CD14-positive monocyte (primary cell): ENCODE results near the gene ERMAP. TPM values are rescaled to one million over a fixed set of nuclear protein-coding genes. Genes with fewer than 3 reads are reported as not detected.

Source experiments
- DNase-seq, 3 donors: peaks; one replicate each; pipeline ENCODE4 v3.0.0-alpha.2; 2011 to 2022
- H2AFZ ChIP-seq: 2 replicates; pipeline ENCODE4 v1.6.0; 2012; ENCODE audit warnings: mild to moderate bottlenecking, low read depth, low read length, inconsistent platforms; ENCODE audit not compliant: insufficient read depth, poor library complexity, severe bottlenecking
- H3K27ac ChIP-seq, 2 donors: 1 replicate in 1 of 2; 2 replicates in 1 of 2; pipeline ENCODE4 v1.5.1; 2012 to 2013; ENCODE audit warnings: low read length in 2 of 2, control low read depth in 1 of 2, inconsistent platforms in 1 of 2, low read depth in 1 of 2, mild to moderate bottlenecking in 1 of 2
- H3K27me3 ChIP-seq, 2 donors: one replicate each; pipeline versions ENCODE4 v1.6.0 to v1.6.1; 2011 to 2013; ENCODE audit warnings: low read length in 2 of 2; ENCODE audit not compliant: control insufficient read depth in 2 of 2, insufficient read depth in 2 of 2
- H3K36me3 ChIP-seq, 2 donors: replicated peaks in 1 of 2; 1 replicate in 1 of 2; 2 replicates in 1 of 2; pipeline versions ENCODE4 v1.5.1 to v1.6.1; 2012 to 2013; ENCODE audit warnings: low read length in 2 of 2, control low read depth in 1 of 2, inconsistent platforms in 1 of 2, mild to moderate bottlenecking in 1 of 2; ENCODE audit not compliant: insufficient read depth in 2 of 2, control insufficient read depth in 1 of 2
- H3K4me1 ChIP-seq, 2 donors: 1 replicate in 1 of 2; 2 replicates in 1 of 2; pipeline versions ENCODE4 v1.5.1 to v1.6.1; 2012 to 2013; ENCODE audit warnings: low read length in 2 of 2, control low read depth in 1 of 2, inconsistent platforms in 1 of 2, mild to moderate bottlenecking in 1 of 2, moderate library complexity in 1 of 2; ENCODE audit not compliant: insufficient read depth in 2 of 2, control insufficient read depth in 1 of 2
- H3K4me2 ChIP-seq: replicated peaks from 2 replicates; pipeline ENCODE3; 2012; ENCODE audit warnings: low read length, moderate library complexity, mild to moderate bottlenecking; ENCODE audit not compliant: poor library complexity, severe bottlenecking; ENCODE audit errors: extremely low read depth
- H3K4me3 ChIP-seq, 3 experiments: fragments of 200-600 bp in 1 of 3; sonication (generic) in 1 of 3; replicated peaks in 1 of 3; 1 replicate in 2 of 3; 2 replicates in 1 of 3; pipeline ENCODE4 v1.5.1; 2011 to 2013; ENCODE audit warnings: low read length in 3 of 3, mild to moderate bottlenecking in 3 of 3, control low read depth in 2 of 3, low read depth in 2 of 3, inconsistent platforms in 1 of 3, moderate library complexity in 1 of 3
- H3K79me2 ChIP-seq: 2 replicates; pipeline ENCODE4 v1.6.0; 2012; ENCODE audit warnings: mild to moderate bottlenecking, control low read depth, inconsistent platforms, low read length, moderate library complexity; ENCODE audit not compliant: insufficient read depth
- H3K9ac ChIP-seq: 2 replicates; pipeline ENCODE4 v1.6.0; 2017; ENCODE audit warnings: low read length, mild to moderate bottlenecking; ENCODE audit not compliant: insufficient read depth, poor library complexity, severe bottlenecking
- H3K9me3 ChIP-seq, 2 donors: replicated peaks in 1 of 2; 1 replicate in 1 of 2; 2 replicates in 1 of 2; pipeline versions ENCODE4 v1.5.1 to v1.6.1; 2012 to 2013; ENCODE audit warnings: low read length in 2 of 2, control low read depth in 1 of 2; ENCODE audit not compliant: control insufficient read depth in 1 of 2, insufficient read depth in 1 of 2
- H4K20me1 ChIP-seq: 2 replicates; pipeline ENCODE4 v1.6.0; 2012; ENCODE audit warnings: mild to moderate bottlenecking, low read length, control low read depth, moderate library complexity; ENCODE audit not compliant: insufficient read depth
- H3K27ac Mint-ChIP-seq, 7 donors: one replicate each; pipeline ENCODE4 v1.8.0; 2020; ENCODE audit warnings: mild to moderate bottlenecking in 7 of 7, mixed read lengths in 7 of 7, moderate library complexity in 6 of 7, inconsistent platforms in 2 of 7
- H3K27me3 Mint-ChIP-seq, 3 donors: one replicate each; pipeline ENCODE4 v1.8.0; 2021 to 2022; ENCODE audit warnings: low read depth in 3 of 3, mild to moderate bottlenecking in 3 of 3, mixed read lengths in 3 of 3, moderate library complexity in 3 of 3, inconsistent platforms in 1 of 3
- H3K36me3 Mint-ChIP-seq, 2 donors: one replicate each; pipeline ENCODE4 v1.8.0; 2020; ENCODE audit warnings: mixed read lengths in 2 of 2, inconsistent platforms in 1 of 2, mild to moderate bottlenecking in 1 of 2
- H3K4me1 Mint-ChIP-seq: one replicate; pipeline ENCODE4 v1.8.0; 2020; ENCODE audit warnings: mild to moderate bottlenecking, mixed read lengths
- H3K4me3 Mint-ChIP-seq, 2 donors: one replicate each; pipeline ENCODE4 v1.8.0; 2020; ENCODE audit warnings: mild to moderate bottlenecking in 2 of 2, mixed read lengths in 2 of 2, moderate library complexity in 1 of 2
- H3K9me3 Mint-ChIP-seq, 7 donors: one replicate each; pipeline ENCODE4 v1.8.0; 2020 to 2022; ENCODE audit warnings: mixed read lengths in 7 of 7, mild to moderate bottlenecking in 6 of 7, moderate library complexity in 6 of 7, inconsistent platforms in 2 of 7
- WGBS: methylation state at CpG from one replicate; pipeline ENCODE4 v1.1.5; 2013; ENCODE audit warnings: missing lambda C conversion rate; ENCODE audit not compliant: insufficient coverage; 5-methylcytosine and 5-hydroxymethylcytosine counted together
- intact Hi-C, 2 donors: fragments of 100-400 bp; cut with micrococcal nuclease; formaldehyde crosslinking; loops; one replicate each; pipeline versions ENCODE4 v1.15.0 to v1.15.1; 2023
- polyA plus RNA-seq, 3 donors: library from polyadenylated mRNA; depleted of rRNA in 1 of 3; unstranded in 2 of 3; stranded (reverse) in 1 of 3; fragments of 300-500 nt in 2 of 3; fragments of >200 nt in 1 of 3; fragmentation: Illumina TruSeq in 2 of 3; gene quantifications; 1 replicate in 2 of 3; 2 replicates in 1 of 3; pipeline ENCODE4 v1.2.3, GENCODE V29; 2012 to 2021
- TF ChIP-seq, protein P1 (sequence below): fragments of 200-600 bp; IDR thresholded peaks from one replicate; pipeline ENCODE4 v1.8.0; 2022; ENCODE audit warnings: antibody characterized with exemption, mild to moderate bottlenecking

The ERMAP gene
- polyA plus RNA-seq, 3 donors = 6.0 to 22.7 (median 8.4) TPM

DNA sequence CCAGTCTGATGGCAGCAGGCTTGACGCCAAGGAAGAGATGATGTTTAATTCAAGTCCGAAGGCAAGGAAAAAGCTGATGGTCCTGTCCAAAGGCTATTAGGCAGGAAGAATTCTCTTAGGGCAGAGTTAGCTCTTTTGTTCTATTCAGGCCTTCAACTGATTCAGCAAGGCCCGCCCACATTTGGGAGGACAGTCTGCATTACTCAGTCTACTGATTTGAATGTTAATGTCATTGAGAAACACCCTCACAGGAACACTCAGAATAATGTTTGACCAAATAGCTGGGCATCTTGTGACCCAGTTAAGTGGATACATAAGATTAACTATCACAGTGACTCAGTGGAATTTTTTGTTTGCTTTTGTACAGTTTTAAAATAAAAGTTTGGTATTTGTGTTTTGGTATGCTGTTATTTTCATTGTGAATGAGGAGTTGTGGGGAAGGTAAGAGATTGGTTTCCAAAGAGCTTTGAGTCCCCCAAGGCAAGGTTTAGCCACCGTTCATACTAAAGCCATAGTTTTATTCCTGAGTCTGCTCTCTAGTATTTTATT is 27.7 kb downstream of the ERMAP start:
- H3K9me3 Mint-ChIP-seq = peaks cover 0 to 3% (median 0%) of the 10 kb centered on the region in 7 donors
- H3K4me1 Mint-ChIP-seq = peaks cover 24% of the 10 kb centered on the region
- H3K9ac ChIP-seq = no peak overlapping the region
- intact Hi-C loops = loop anchor here (5.0 to 10.0 kb wide), 5 partner anchors 32 to 330 kb away; partner anchors contain the start of genes C1orf50 (in 2 of the 2), P3H1 (in 2 of the 2), CFAP57 (in 1 of the 2) and EBNA1BP2 (in 1 of the 2)
- H3K4me1 ChIP-seq = peaks cover 14 to 20% of the 10 kb centered on the region in 2 donors
- H3K27ac ChIP-seq = no peak overlapping the region
- H3K9me3 ChIP-seq = no peaks in the 10 kb centered on the region
- 96% methylated on average over 2 of the region's 4 CpGs for WGBS
- H3K79me2 ChIP-seq = peaks cover 14% of the 10 kb centered on the region
- peaks cover 12 to 35% of the 10 kb centered on the region in 2 donors for H3K36me3 ChIP-seq
- H3K4me2 ChIP-seq = no peak overlapping the region
- H2AFZ ChIP-seq = no peak overlapping the region
- H3K27ac Mint-ChIP-seq = peak overlapping the region in 1 of 7 donors; percentile 25
- TF ChIP-seq, protein P1, sequence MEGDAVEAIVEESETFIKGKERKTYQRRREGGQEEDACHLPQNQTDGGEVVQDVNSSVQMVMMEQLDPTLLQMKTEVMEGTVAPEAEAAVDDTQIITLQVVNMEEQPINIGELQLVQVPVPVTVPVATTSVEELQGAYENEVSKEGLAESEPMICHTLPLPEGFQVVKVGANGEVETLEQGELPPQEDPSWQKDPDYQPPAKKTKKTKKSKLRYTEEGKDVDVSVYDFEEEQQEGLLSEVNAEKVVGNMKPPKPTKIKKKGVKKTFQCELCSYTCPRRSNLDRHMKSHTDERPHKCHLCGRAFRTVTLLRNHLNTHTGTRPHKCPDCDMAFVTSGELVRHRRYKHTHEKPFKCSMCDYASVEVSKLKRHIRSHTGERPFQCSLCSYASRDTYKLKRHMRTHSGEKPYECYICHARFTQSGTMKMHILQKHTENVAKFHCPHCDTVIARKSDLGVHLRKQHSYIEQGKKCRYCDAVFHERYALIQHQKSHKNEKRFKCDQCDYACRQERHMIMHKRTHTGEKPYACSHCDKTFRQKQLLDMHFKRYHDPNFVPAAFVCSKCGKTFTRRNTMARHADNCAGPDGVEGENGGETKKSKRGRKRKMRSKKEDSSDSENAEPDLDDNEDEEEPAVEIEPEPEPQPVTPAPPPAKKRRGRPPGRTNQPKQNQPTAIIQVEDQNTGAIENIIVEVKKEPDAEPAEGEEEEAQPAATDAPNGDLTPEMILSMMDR = no peak
- no peak overlapping the region for H3K4me3 ChIP-seq
- H4K20me1 ChIP-seq = no peaks in the 10 kb centered on the region
- H3K27me3 ChIP-seq = no peaks in the 10 kb centered on the region
- peak in 2 of 3 donors; percentile 3 to 24 for DNase-seq
- H3K4me3 Mint-ChIP-seq = no peak overlapping the region
- peaks cover 0 to 2% (median 0%) of the 10 kb centered on the region in 3 donors for H3K27me3 Mint-ChIP-seq
- peaks cover 37% of the 10 kb centered on the region in 2 donors for H3K36me3 Mint-ChIP-seq

DNA sequence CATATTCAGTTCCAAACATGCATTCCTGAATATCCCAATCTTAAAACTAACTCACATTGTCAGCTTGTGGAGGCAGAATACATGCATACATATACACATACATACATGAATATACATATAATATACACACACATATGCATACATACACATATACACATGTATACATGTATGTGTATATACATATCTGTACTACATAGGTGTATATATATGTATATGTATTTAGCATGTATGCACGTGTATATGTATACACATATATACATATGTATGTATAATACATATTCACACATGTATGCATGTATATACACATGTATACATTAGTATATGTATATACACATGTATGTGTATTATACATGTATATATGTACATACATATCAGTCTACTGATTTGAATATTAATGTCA is 28.3 kb downstream of the ERMAP start:
- Histone ChIP-seq H3K27ac (no peak overlapping the region), H3K79me2 (peaks cover 14% of the 10 kb centered on the region), H3K4me2 (no peak overlapping the region), H3K4me3 (no peak overlapping the region), H3K9me3 (no peaks in the 10 kb centered on the region), H3K27me3 (no peaks in the 10 kb centered on the region), H3K36me3 (peaks cover 12 to 40% of the 10 kb centered on the region in 2 donors), H4K20me1 (no peaks in the 10 kb centered on the region), H3K9ac (no peak overlapping the region), H3K4me1 (peaks cover 14 to 20% of the 10 kb centered on the region in 2 donors), H2AFZ (no peak overlapping the region)
- TF ChIP-seq, protein P1 = no peak
- H3K36me3 Mint-ChIP-seq = peaks cover 38 to 41% of the 10 kb centered on the region in 2 donors
- intact Hi-C loops = loop anchor here (5.0 to 10.0 kb wide), 5 partner anchors 33 to 330 kb away; partner anchors contain the start of genes C1orf50 (in 2 of the 2), P3H1 (in 2 of the 2), CFAP57 (in 1 of the 2) and EBNA1BP2 (in 1 of the 2)
- DNase-seq = no peak
- WGBS = no CpG with 5 or more reads among the region's 1 CpG
- H3K27ac Mint-ChIP-seq = no peak overlapping the region
- H3K4me3 Mint-ChIP-seq = no peak overlapping the region
- peaks cover 0 to 3% (median 0%) of the 10 kb centered on the region in 3 donors for H3K27me3 Mint-ChIP-seq
- peaks cover 24% of the 10 kb centered on the region for H3K4me1 Mint-ChIP-seq
- H3K9me3 Mint-ChIP-seq = peaks cover 0 to 3% (median 0%) of the 10 kb centered on the region in 7 donors
